ENCODE data around the gene ZNF711.

The ZNF711 gene

GRCh38 chrX:85215946-85216345, 27.8 kb upstream of the ZNF711 start:
- TF ChIP-seq FOXP2 (optimal IDR thresholded peaks at IDR 0.05; ENCODE audit: borderline replicate concordance, extremely low read depth, extremely low read length, insufficient read depth) (no peak), REST (IDR thresholded peaks at IDR 0.05; ENCODE audit: insufficient read depth in 1 of 2, low read depth in 2 of 2, low read length in 2 of 2) (no peak), POLR2AphosphoS5 (IDR thresholded peaks at IDR 0.05; ENCODE audit: low read depth, low read length) (no peak), TAF1 (IDR thresholded peaks at IDR 0.05; ENCODE audit: borderline replicate concordance, insufficient read depth, low read length) (no peak), SIN3A (IDR thresholded peaks at IDR 0.05; ENCODE audit: borderline replicate concordance, insufficient read depth, low read length) (no peak)

GRCh38 chrX:85221361-85221760, 22.4 kb upstream of the ZNF711 start:
- TF ChIP-seq POLR2AphosphoS5 (IDR thresholded peaks at IDR 0.05; ENCODE audit: low read depth, low read length): no peak
- no peak for TF ChIP-seq TAF1 (IDR thresholded peaks at IDR 0.05; ENCODE audit: borderline replicate concordance, insufficient read depth, low read length)
- no peak for TF ChIP-seq FOXP2 (optimal IDR thresholded peaks at IDR 0.05; ENCODE audit: borderline replicate concordance, extremely low read depth, extremely low read length, insufficient read depth)
- no peak for TF ChIP-seq REST (IDR thresholded peaks at IDR 0.05; ENCODE audit: insufficient read depth in 1 of 2, low read depth in 2 of 2, low read length in 2 of 2)
- TF ChIP-seq SIN3A (IDR thresholded peaks at IDR 0.05; ENCODE audit: borderline replicate concordance, insufficient read depth, low read length): no peak

- TF ChIP-seq TAF1 (IDR thresholded peaks at IDR 0.05; ENCODE audit: borderline replicate concordance, insufficient read depth, low read length) (no peak), REST (IDR thresholded peaks at IDR 0.05; ENCODE audit: insufficient read depth in 1 of 2, low read depth in 2 of 2, low read length in 2 of 2) (no peak)
Measured at GRCh38 chrX:85223359-85223758, 20.4 kb upstream of the ZNF711 start.

- TF ChIP-seq POLR2AphosphoS5 (IDR thresholded peaks at IDR 0.05; ENCODE audit: low read depth, low read length) (no peak), SIN3A (IDR thresholded peaks at IDR 0.05; ENCODE audit: borderline replicate concordance, insufficient read depth, low read length) (no peak), TAF1 (IDR thresholded peaks at IDR 0.05; ENCODE audit: borderline replicate concordance, insufficient read depth, low read length) (no peak), REST (IDR thresholded peaks at IDR 0.05; ENCODE audit: insufficient read depth in 1 of 2, low read depth in 2 of 2, low read length in 2 of 2) (no peak), FOXP2 (optimal IDR thresholded peaks at IDR 0.05; ENCODE audit: borderline replicate concordance, extremely low read depth, extremely low read length, insufficient read depth) (no peak)
Measured at GRCh38 chrX:85243155-85243554, 636 bp upstream of the ZNF711 start.

GRCh38 chrX:85244450-85245211, 840 bp downstream of the ZNF711 start:
- TF ChIP-seq TAF1 (IDR thresholded peaks at IDR 0.05; ENCODE audit: borderline replicate concordance, insufficient read depth, low read length) (no peak), REST (IDR thresholded peaks at IDR 0.05; ENCODE audit: insufficient read depth in 1 of 2, low read depth in 2 of 2, low read length in 2 of 2) (no peak), SIN3A (IDR thresholded peaks at IDR 0.05; ENCODE audit: borderline replicate concordance, insufficient read depth, low read length) (no peak), FOXP2 (optimal IDR thresholded peaks at IDR 0.05; ENCODE audit: borderline replicate concordance, extremely low read depth, extremely low read length, insufficient read depth) (no peak)

All from PFSK-1 (cell line).